Dedifferentiated amniotic fluid mesenchymal stem cell (primary cell): ENCODE results near the gene RAPGEF2.
A peak's percentile ranks its signal among the peaks of the same experiment; 100 is the strongest.
"Not testable (repeated sequence)": the region's sequence is repeated elsewhere in the genome, so short reads cannot be mapped to it uniquely, and the experiment has no call there.

Experiments used
- DNase-seq: peaks from one replicate; pipeline ENCODE4 v3.0.0-alpha.2; 2016; ENCODE audit errors: extremely low spot score

Gene RAPGEF2

GRCh38 chr4:159238631-159239030 is 135.8 kb downstream of the RAPGEF2 start:
- DNase-seq = no peak

- no peak for DNase-seq
Observed at GRCh38 chr4:159239629-159240028, 136.8 kb downstream of the RAPGEF2 start.

GRCh38 chr4:159240046-159240445 is 137.2 kb downstream of the RAPGEF2 start:
- DNase-seq = no peak

GRCh38 chr4:159240687-159241086 is 137.8 kb downstream of the RAPGEF2 start:
- no peak for DNase-seq

- no peak for DNase-seq
Observed at GRCh38 chr4:159242427-159242826, 139.5 kb downstream of the RAPGEF2 start.

GRCh38 chr4:159248384-159249178 is 145.7 kb downstream of the RAPGEF2 start:
- peak; percentile 85 for DNase-seq

- no peak for DNase-seq
Observed at GRCh38 chr4:159250751-159251325, 148.0 kb downstream of the RAPGEF2 start.

- not testable (repeated sequence) for DNase-seq
Observed at GRCh38 chr4:159251580-159251979, 148.7 kb downstream of the RAPGEF2 start.

- DNase-seq = peak; percentile 26
Observed at GRCh38 chr4:159252491-159252890, 149.6 kb downstream of the RAPGEF2 start.

GRCh38 chr4:159256037-159256436 is 153.2 kb downstream of the RAPGEF2 start:
- DNase-seq = no peak

GRCh38 chr4:159258889-159259560 is 156.1 kb downstream of the RAPGEF2 start:
- no peak for DNase-seq

- no peak for DNase-seq
Observed at GRCh38 chr4:159264057-159264456, 161.2 kb downstream of the RAPGEF2 start.

GRCh38 chr4:159266981-159267868 is 164.3 kb downstream of the RAPGEF2 start:
- DNase-seq = no peak

GRCh38 chr4:159267869-159268285 is 165.0 kb downstream of the RAPGEF2 start:
- DNase-seq = no peak

- no peak for DNase-seq
Observed at GRCh38 chr4:159268607-159269006, 165.7 kb downstream of the RAPGEF2 start.

GRCh38 chr4:159269116-159269515 is 166.2 kb downstream of the RAPGEF2 start:
- DNase-seq = no peak

GRCh38 chr4:159269956-159270355 is 167.1 kb downstream of the RAPGEF2 start:
- no peak for DNase-seq

- DNase-seq = no peak
Observed at GRCh38 chr4:159271856-159272255, 169.0 kb downstream of the RAPGEF2 start.

- no peak for DNase-seq
Observed at GRCh38 chr4:159272273-159273140, 169.6 kb downstream of the RAPGEF2 start.

GRCh38 chr4:159273141-159273438 is 170.2 kb downstream of the RAPGEF2 start:
- no peak for DNase-seq

GRCh38 chr4:159273841-159274240 is 171.0 kb downstream of the RAPGEF2 start:
- no peak for DNase-seq
